Measurements from ENCODE around the gene NXPH3.

NXPH3 gene

DNA sequence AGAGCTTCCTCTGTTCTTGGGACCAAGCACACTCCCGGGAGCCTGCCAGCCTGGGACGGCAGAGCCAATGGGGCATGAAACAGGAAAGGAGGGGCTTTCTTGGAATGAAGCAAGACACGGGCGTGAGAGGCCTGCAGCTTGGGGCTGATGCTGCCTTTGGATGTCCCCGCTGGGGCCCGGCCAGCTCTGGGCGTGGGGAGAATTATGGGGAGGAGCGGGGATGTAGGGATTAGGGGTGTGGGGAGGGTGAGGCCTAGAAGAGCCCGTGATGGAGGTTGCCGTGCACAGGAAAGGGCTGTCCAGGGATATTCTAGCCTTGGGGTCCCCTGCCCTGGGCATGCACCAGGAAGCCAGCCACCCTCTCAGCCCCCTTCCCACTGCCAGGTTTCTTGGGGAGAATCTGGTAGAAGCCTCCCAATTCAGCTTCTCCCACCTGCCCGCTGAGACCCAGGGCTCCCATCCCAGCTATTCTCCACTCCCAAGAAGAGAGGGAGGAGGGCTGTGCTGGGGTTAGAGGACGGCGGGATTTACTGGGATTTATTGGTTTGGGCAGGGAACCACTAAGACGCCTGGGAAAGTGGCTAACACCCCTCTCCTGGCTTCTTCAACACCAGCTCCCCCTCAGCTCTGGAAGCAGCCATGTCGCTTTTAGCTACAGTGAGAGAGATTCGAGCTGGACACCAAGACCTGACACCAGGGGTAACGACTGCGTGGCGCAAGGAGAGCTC, 20.0 kb upstream of the NXPH3 start:
- H3K4me3 ChIP-seq (replicated peaks in 1 of 2; ENCODE audit: low read depth in 2 of 2, low read length in 2 of 2), result no peak overlapping the region
- DNase-seq (ENCODE audit: low read depth in 2 of 2), result no peak
- TF ChIP-seq, protein P1, sequence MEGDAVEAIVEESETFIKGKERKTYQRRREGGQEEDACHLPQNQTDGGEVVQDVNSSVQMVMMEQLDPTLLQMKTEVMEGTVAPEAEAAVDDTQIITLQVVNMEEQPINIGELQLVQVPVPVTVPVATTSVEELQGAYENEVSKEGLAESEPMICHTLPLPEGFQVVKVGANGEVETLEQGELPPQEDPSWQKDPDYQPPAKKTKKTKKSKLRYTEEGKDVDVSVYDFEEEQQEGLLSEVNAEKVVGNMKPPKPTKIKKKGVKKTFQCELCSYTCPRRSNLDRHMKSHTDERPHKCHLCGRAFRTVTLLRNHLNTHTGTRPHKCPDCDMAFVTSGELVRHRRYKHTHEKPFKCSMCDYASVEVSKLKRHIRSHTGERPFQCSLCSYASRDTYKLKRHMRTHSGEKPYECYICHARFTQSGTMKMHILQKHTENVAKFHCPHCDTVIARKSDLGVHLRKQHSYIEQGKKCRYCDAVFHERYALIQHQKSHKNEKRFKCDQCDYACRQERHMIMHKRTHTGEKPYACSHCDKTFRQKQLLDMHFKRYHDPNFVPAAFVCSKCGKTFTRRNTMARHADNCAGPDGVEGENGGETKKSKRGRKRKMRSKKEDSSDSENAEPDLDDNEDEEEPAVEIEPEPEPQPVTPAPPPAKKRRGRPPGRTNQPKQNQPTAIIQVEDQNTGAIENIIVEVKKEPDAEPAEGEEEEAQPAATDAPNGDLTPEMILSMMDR (IDR thresholded peaks at IDR 0.05; ENCODE audit: low read depth, low read length), result no peak

DNA sequence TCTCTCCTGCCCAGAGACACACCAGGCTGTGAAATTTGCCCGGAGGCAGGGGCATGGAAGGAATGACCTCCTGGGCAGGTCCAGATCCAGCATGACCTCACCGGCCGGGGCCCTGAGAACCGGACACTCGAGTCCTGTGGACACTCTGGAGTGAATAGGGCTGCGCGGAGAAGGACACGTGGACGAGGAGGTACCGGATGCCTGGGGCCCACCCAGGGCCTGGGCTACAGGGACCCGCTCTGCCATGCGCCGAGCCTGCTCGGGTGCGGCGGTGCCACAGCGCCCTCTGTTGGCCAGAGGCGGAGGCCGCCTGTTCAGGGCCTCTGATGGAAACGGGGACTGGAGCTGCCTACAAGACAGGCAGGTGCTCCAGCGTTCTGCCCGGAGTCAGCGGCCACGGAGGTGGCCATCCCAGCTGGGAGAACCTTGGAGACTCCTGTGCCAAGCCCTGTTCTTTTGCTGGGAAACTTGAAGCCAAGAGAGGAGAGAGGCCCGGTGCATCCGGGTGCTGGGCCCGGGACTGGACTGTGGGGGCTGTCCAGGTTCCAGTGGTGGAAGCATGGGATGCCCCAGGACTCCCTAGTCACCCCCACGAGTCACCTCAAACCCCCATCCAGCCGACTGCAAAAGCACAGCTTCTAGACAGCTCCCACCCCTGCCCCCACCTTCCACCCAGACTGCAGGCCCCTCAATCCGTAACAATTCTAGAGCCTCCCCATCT, 19.3 kb upstream of the NXPH3 start:
- DNase-seq (ENCODE audit: low read depth in 2 of 2), result peak; percentile 70 to 77
- TF ChIP-seq, protein P1 (IDR thresholded peaks at IDR 0.05; ENCODE audit: low read depth, low read length), result peak; percentile 99
- no peak overlapping the region for H3K4me3 ChIP-seq (replicated peaks in 1 of 2; ENCODE audit: low read depth in 2 of 2, low read length in 2 of 2)

DNA sequence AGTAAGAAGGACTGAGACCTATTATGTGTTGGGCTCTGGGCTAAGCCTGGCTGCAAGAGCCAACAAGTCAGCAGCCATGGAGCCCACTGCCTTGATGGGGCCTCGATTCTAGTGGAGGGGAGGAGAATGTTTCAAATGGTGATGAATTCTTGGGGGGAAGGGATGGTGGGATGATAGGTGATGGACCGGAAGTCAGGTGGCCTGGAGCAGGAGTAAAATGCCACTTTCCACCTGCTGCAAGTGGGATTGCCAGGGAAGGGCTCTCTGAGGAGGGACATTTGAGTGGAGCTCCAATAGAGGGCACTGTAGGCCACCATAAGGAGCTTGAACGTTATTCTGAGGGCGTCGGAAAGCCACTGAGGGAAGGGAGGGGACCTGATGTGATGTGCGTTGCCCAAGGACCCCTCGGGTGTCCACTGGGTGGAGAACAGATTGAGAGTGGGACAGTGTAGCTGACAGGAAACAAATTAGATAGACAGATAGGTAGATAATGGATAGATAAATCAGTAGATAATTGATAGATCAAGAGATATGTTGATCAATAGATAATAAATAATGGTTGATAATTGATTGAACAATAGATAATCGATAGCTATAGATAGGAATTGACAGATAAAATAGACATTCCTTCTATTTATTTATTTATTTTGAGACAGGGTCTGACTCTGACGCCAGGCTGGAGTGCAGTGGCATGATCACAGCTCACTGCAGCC, 18.2 kb upstream of the NXPH3 start:
- peak; percentile 67 to 71 for DNase-seq (ENCODE audit: low read depth in 2 of 2)
- TF ChIP-seq, protein P1 (IDR thresholded peaks at IDR 0.05; ENCODE audit: low read depth, low read length), result peak; percentile 69
- no peak overlapping the region for H3K4me3 ChIP-seq (replicated peaks in 1 of 2; ENCODE audit: low read depth in 2 of 2, low read length in 2 of 2)

DNA sequence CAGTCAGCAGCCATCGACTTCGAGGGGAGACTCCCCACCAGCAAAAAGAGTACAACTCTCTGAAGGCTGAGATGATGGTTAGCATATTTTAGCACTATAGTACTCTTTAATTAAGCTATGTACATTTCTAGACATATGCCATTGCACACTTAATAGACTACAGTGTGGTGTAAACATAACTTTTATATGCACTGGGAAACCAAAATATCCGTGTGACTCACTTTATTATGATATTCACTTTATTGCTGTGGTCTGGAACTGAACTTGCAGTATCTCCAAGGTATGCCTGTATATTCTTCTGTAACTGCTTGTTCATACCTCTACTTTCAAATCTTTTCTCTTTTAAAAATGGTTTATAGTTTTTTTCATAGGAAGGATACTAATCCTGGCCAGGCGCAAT, 11.0 kb upstream of the NXPH3 start:
- no peak for DNase-seq (ENCODE audit: low read depth in 2 of 2)
- no peak overlapping the region for H3K4me3 ChIP-seq (replicated peaks in 1 of 2; ENCODE audit: low read depth in 2 of 2, low read length in 2 of 2)
- TF ChIP-seq, protein P1 (IDR thresholded peaks at IDR 0.05; ENCODE audit: low read depth, low read length), result no peak

DNA sequence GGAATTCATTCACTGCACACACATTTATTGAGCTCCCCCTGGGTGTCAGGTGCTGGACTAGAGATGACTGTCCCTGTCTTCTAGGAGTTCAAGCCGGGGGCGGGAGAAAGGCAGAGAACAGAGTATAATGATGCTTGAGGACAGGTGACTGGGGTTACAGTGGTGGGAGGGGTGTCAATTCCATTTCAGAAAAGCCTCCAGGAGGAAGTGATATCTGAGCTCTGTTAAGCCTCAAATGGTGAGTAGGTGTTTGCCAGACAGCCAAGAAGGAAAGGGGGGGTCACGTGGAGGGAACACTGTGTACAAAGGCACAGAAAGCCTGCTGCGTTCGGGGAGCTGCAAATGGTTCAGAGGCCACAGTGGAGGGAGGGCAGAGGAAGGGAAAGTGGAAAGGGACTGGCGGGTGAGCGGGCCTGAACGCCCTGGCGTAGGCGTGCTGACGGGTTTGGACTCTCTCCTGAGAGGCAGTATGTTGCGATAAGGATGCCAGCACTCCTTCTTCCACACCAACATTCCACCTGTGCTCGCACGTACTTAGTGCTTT, 9.7 kb upstream of the NXPH3 start:
- H3K4me3 ChIP-seq (replicated peaks in 1 of 2; ENCODE audit: low read depth in 2 of 2, low read length in 2 of 2), result no peak overlapping the region
- DNase-seq (ENCODE audit: low read depth in 2 of 2), result peak; percentile 35 to 80
- TF ChIP-seq, protein P1 (IDR thresholded peaks at IDR 0.05; ENCODE audit: low read depth, low read length), result no peak

DNA sequence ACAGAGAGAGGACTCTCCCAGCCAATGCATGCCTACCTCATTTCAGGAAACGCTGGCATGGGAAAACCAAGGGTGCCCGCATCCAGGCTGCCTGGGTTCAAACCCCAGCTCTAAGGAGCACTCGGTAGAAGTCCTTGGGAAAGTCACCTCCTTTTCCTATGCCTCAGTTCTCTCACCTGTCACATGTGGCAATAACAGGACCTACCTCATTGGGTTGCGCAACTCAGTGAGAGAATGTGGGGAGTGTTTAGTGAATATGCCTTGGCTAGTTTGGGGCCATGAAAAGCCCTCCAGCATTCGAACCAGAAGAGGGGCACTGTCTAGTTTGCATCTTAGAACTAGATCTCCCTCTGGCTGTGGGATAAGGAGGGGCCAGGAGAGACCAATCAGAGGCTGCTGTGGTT, 9.0 kb upstream of the NXPH3 start:
- H3K4me3 ChIP-seq (replicated peaks in 1 of 2; ENCODE audit: low read depth in 2 of 2, low read length in 2 of 2), result no peak overlapping the region
- DNase-seq (ENCODE audit: low read depth in 2 of 2), result no peak
- TF ChIP-seq, protein P1 (IDR thresholded peaks at IDR 0.05; ENCODE audit: low read depth, low read length), result no peak
